Stimulated activated CD4-positive, alpha-beta T cell treated with anti-CD3 and anti-CD28 coated beads, TNF-alpha, amount 100 ng/mL, for 24 hours (primary cell): Measurements from ENCODE around the gene CHMP1B.
"Not testable (repeated sequence)": the region's sequence is repeated elsewhere in the genome, so short reads cannot be mapped to it uniquely, and the experiment has no call there.

ENCODE experiments used
- DNase-seq, 3 experiments: peaks; one replicate each; pipeline ENCODE4 v3.0.0-alpha.2; 2020; ENCODE audit warnings: low read depth in 3 of 3

CHMP1B gene

DNA sequence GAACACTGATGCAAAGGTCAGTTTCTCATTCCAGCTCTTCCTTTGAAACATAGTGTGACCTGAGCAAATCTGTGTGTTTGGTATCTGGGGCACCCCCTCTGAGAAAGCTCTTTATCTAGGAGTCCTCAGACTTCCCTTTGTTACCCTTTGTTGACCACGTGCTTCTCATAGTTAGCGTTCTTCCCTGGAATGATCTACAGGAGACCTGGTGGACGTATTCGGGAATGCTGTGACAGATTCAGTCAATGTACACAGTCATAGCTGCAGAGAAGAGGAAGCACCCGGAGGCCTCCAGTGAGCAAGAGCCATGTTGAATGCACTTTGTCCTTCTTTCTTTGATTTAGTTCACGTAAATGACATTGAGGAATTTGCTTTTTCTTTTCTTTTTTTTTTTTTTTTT, 10.7 kb upstream of the CHMP1B start:
- no peak for DNase-seq

GRCh38 chr18:11842562-11842961, 8.7 kb upstream of the CHMP1B start:
- no peak for DNase-seq

DNA sequence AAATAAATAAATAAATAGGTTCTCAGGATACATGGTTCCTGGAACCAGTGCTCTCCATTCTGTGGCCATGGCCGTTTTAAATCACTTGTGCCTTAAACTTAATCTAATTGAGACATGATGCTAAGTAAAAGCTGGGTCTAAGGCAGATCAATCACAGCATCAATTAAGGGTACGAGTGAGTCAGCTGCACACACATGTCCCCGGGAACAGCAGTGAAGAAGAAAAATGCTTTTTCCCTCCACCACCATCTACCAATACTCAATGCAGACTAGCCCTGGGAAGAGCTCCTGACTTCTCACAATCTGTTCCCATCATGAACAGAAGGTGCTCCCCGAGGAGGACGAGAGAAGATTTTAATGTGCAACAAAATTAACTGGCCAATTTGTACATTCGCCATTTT, 6.8 kb upstream of the CHMP1B start:
- DNase-seq = no peak

DNA sequence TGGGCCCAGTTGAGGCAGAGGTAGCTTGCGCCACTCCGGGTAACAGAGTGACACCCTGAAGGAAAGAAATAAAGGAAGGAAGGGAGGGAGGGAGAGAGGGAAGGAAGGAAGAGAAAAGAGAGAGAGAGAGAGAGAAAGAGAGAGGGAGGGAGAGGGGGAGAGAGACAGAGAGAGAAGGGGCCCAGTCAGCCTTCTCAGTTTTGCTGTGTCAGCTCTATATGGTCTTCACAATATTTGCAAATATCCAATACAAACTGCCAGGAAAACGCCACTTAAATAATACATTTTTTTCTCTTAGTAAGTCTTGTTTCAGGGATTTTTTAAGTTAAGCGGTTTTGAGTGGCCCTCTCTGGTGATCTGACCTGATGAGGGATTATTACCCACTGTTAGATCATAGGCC, 5.6 kb upstream of the CHMP1B start:
- DNase-seq = no peak

- DNase-seq = no peak
Observed at GRCh38 chr18:11847811-11848210, 3.4 kb upstream of the CHMP1B start.

DNA sequence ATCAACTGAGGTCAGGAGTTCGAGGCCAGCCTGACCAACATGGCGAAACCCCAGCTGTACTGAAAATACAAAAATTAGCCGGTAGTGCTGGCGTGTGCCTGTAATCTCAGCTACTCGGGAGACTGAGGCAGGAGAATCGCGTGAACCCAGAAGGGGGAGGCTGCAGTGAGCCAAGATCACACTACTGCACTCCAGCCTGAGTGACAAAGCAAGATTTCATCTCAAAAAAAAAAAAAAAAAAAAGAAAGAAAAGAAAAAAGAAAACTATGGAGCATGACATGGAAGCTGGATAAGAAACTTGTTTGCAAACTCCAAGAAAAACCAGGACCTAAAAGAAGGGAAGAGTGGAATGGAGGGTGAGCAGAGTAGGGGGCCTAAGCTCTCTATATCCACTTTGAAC, 1.9 kb upstream of the CHMP1B start:
- DNase-seq = no peak

DNA sequence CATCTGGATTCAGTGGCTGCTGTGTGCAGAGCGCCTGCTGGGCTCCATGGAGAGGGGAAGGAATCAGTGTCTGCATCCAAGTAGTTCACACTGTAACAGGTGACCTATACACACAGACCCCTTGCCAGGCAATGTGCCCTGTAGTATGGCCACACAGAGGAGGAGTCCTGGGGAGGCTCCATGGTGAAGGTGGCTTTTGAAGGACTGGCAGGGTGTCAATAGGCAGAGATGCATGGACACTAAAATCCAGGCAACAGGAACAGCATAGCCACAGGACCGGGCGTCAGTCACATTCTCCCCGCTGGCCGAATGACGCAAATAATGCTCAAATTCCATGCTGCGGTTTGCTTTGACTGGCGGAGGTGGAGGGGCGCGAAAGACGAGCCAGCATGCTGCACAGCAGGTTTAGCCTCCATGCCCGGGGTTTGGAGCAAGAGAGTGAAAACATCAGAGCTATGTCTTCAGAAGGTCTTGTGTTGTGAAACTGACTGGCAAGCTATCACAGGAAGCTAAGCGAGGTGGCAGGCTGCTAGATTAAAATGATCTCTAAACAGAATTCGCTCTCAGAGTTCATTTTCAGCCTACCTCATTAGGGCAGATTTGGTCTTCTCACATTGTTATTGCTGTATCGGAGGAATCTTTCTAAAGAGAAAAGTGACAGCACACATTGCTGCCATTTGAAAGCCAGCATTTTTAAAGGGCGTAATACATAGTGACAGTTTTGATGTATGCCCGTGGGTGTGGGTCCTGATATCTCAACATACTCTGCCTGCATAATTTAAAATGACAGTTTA, 1.2 kb upstream of the CHMP1B start:
- DNase-seq = peak; percentile 19 to 55 (median 23)

DNA sequence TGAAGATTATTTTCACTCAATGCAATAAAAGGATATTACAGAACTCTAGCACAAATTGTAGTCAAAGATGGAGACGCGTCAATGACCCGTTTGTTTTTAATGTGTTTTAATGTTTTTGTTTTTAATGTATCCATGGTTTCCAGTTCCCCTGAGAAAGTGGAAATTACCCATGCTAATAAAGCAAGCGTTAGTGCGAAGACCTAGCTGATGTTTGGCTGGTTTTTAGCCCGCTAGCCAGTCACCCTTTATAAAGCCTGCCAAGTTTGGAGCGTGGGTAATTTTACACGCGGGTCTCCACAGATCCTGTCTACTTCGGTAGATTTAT, 430 bp upstream of the CHMP1B start:
- DNase-seq = no peak

GRCh38 chr18:11851806-11852337, 659 bp downstream of the CHMP1B start:
- peak in 2 of 3 experiments; percentile 6 to 16 for DNase-seq

DNA sequence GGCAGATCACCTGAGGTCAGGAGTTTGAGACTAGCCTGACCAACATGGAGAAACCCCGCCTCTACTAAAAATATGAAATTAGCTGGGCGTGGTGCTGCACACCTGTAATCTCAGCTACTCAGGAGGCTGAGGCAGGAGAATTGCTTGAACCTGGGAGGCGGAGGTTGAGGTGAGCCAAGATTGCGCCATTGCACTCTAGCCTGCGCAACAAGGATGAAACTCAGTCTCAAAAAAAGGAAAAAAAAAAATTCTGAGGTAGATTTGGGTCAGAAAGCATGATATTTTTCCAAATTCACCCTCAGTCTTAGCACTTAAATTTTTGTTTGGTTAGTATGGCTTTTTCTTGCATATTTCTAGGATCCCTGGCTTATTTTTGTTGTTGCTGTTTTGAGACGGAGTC, 3.3 kb downstream of the CHMP1B start:
- not testable (repeated sequence) for DNase-seq

DNA sequence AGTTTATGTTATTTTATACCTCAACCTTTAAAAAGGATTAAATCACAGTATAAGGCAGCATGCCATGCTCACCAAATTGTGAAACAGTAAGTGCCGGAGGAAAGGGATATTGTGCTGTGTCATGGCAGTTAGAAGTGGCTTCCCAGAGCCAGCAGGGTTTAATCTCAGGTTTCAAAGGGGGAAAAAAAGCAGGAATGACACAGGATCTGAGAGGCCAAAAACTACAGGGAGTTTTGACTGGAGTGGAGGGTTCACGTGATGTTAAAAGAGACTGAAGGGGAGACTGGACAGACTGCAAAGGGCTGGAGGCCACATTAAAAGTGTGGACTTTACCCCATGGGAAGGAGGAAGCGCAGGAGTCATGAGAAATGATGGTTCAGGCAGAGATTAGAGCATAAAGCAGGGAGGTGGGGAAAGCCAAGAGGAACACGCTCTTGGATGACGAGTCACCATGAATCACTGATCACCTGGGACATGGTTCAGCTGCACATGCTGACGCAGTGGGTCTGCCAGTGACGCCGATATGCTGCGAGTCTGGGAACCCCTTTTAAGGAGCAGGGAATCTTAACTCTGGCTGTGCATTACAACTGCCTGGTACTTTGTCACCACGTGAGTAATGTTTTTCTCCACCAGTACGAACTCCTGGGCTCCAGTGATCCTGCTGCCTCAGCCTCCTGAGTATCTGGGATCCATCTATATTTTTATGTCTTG, 6.1 kb downstream of the CHMP1B start:
- DNase-seq = no peak

DNA sequence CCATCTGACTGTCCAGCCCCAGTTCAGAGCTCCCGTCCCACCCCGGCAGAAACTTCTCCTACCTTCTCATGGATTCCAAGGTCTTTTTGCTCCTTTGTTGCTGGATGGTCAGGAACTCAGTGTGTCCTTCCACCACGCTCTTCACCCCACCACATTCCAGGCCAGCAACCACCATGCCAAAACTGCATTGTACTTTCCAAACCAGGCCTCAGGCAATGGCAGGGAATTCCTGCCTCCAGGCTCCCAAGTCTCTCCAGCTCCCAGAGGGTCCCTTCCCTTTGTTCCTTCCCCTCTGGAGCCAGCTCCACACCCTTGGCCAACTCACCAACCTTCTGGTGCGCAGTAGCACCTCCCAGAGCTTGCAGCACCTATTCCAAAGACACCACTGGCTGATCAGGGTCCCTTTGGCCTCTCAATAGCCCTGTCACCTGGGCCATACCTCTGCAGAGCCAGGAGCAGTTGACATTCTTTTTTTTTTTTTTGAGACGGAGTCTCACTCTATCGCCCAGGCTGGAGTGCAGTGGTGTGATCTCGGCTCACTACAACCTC, 8.1 kb downstream of the CHMP1B start:
- DNase-seq = no peak

GRCh38 chr18:11859903-11860407, 8.7 kb downstream of the CHMP1B start:
- no peak for DNase-seq

GRCh38 chr18:11860594-11861450, 9.6 kb downstream of the CHMP1B start:
- no peak for DNase-seq

DNA sequence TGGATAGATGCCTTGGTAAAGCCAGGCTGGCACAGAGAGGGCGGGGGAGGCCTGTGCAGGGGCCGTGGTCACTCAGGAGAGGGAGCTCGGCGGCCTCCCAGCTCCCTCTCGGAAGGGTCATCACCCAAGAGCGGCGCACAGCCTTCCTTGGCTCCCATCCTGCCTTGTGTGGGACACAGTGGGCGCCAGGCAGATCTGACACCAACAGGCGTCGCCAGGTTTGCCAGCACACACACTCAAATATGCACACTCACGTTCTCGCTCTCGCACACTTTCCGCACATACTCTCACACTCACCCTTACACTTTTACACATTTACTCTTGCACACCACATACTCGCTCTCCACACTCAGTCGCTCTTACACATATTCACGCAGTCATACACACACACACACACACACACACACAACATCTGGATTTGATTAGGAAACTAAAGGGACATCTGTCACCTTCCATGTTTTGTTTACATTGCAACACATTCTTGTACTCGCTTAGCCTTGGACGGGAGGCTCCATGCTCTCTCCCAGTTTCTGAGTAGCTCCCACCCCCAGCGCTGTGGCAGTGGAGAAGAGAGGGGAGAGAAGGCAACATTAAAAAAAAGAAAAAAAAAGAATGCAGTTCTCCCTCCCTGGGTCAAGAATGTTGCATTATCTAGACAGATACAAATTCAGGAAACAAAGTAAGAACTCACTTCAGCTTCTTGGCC, 10.5 kb downstream of the CHMP1B start:
- no peak for DNase-seq

DNA sequence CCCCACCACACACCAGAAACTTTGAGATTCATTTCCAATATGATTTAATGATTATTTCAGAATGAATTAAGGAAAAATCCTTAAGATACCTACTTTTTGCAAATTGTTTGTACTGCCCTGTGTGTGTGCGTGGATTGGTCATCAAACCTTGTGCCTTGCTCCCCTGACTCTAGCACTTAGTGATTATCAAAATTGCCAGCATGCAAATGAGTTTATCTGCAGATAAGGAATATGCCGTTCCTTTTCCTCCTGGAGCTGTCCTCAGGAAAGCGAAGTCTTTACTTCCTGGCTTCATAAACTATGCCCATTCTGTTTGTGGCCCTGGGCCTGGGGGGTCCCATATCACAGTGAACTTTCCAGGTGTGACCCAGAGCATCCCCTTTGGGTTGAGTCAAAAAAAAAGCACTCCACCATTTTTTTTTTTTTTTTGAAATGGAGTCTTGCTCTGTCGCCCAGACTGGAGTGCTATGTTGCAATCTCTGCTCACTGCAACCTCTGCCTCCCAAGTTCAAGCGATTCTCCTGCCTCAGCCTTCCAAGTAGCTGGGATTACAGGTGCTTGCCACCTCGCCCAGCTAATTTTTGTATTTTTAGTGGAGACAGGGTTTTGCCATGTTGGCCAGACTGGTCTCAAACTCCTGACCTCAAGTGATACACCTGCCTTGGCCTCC, 11.4 kb downstream of the CHMP1B start:
- DNase-seq = no peak

GRCh38 chr18:11864471-11864870, 13.3 kb downstream of the CHMP1B start:
- no peak for DNase-seq

DNA sequence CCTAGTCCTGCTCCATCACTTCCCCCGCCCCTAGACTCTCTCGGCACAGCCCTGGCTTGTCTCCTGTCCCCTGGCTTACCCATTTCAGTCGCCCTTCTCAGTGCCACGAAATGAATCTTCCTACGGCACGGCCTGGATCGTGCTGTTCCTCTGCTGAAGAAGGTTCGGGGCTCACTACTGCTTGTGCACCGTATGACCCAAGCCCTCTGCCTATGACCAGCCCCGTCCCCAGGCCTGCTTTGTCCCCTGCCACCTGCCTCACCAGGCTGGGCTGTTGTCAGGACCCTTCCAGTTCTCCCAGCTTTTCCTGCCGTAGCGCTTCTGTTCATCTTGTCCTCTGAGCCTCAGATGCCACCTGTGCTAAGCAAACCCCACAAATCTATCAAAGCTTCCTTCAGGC, 13.9 kb downstream of the CHMP1B start:
- no peak for DNase-seq

DNA sequence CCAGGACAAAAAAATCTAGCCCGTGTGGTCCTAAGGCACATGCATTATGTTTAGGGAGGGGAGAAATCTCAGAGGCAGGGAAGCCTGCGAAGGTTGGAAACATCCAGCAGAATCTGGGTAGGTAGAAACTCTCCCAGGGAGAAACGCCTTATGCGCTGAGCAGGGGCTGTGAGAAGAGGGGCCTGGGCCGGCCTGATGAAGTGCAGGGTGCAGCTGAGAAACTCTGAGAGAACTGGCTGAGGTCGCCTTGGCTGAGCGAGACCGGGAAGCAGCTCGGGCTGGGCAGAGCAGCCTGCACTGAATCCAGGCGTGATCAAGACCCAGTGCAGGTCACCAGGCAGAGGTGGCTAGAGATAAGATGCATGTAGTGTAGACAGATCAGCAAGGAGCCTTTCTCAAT, 15.1 kb downstream of the CHMP1B start:
- no peak for DNase-seq

DNA sequence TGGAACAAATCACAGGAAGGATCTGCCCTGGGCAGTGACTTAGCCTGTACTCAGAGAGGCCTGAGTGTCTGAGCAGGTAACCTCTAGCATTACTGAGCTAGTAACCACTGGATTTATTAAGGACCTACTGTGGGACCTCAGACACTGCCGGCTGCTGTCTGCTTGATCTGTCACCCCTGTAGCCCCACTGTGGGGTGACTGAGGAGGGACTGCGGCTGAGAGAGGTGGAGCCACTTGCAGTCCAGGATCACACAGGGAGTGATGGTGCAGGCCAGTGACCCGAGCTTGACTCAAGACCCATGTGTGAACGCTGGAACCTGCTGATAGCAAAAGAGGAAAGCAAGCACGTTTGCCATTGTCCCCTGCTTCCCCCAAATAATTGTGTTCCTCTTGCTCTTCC, 15.6 kb downstream of the CHMP1B start:
- no peak for DNase-seq

DNA sequence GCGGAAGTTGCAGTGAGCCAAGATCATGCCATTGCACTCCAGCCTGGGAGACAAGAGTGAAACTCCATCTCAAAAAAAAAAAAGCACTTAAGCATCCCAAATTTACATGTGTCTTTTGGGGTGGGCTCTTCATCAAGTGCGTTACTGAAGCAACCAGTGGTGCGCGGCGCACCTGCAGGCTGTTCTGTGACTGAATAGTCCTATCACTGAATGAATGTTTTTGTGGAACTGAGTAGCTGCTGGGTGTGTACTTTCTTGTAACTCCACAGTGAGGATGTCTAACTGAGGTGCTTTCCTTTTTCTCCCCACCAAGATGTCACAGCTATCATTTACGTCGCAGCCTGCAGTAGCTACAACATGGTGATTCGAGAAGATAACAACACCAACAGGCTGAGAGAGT, 17.0 kb downstream of the CHMP1B start:
- DNase-seq = no peak
